ENCODE results near the gene KTN1. TPM values are rescaled to one million over a fixed set of nuclear protein-coding genes. Genes with fewer than 3 reads are reported as not detected.

Gene KTN1
- total RNA-seq, 1 donor from 2014 or later = 274 TPM

DNA sequence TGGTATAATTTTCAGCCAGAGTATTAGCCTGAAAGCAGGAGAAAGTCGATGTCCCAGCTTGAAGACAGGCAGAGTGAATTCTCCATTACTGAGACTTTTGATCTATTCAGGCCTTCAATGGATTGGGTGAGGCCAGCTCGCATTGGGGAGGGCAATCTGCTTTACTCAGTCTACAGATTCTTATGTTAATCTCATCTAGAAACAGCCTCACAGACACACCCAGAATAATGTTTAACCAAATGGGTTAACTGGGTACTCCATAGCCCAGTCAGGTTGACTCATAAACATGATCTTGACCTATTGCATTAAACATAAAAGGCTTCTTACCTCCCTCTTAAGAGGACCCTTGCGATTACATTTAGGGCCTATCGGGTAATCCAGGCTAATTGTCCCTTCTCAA lies 118.0 kb downstream of the KTN1 start:
- DNase-seq = no peak
- no peak for ATAC-seq (ENCODE audit: poor library complexity)
- intact Hi-C loops (cut with DNase I) = no loop called here

GRCh38 chr14:55699131-55700057 lies 119.4 kb downstream of the KTN1 start:
- DNase-seq (no peak), ATAC-seq (ENCODE audit: poor library complexity) (no peak)
- intact Hi-C loops (cut with DNase I) = no loop called here

- DNase-seq = no peak
- intact Hi-C loops (cut with DNase I) = no loop called here
- no peak for ATAC-seq (ENCODE audit: poor library complexity)
Measured at GRCh38 chr14:55701638-55702037, 121.6 kb downstream of the KTN1 start.

- intact Hi-C loops (cut with DNase I) = no loop called here
Measured at GRCh38 chr14:55702511-55702910, 122.5 kb downstream of the KTN1 start.

DNA sequence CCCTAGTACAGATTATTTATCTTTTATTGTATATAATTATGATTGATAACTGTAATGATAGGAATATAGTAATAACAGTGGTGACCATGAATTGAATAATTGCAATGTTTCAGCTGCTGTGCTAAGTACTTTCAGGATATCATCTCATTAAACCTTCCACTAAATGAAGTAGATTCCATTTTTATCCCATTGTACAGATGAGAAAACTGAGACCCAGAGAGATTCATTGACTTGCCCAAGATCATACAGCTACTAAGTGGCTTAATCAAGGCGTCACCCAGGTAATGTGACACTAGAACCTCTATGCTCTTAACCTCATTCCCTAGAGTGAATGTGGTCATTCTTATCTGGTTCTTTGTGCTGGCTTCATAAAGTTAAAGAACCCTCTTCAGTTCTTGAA lies 124.6 kb downstream of the KTN1 start:
- intact Hi-C loops (cut with DNase I) = loop anchor here (5.0 kb wide), 1 partner anchor 718 kb away; no protein-coding TSS in a partner anchor
- no peak for ATAC-seq (ENCODE audit: poor library complexity)
- DNase-seq = no peak

More at GRCh38 chr14:55702511-55702910, 122.5 kb downstream of the KTN1 start:
- DNase-seq (no peak), ATAC-seq (ENCODE audit: poor library complexity) (no peak)

DNA sequence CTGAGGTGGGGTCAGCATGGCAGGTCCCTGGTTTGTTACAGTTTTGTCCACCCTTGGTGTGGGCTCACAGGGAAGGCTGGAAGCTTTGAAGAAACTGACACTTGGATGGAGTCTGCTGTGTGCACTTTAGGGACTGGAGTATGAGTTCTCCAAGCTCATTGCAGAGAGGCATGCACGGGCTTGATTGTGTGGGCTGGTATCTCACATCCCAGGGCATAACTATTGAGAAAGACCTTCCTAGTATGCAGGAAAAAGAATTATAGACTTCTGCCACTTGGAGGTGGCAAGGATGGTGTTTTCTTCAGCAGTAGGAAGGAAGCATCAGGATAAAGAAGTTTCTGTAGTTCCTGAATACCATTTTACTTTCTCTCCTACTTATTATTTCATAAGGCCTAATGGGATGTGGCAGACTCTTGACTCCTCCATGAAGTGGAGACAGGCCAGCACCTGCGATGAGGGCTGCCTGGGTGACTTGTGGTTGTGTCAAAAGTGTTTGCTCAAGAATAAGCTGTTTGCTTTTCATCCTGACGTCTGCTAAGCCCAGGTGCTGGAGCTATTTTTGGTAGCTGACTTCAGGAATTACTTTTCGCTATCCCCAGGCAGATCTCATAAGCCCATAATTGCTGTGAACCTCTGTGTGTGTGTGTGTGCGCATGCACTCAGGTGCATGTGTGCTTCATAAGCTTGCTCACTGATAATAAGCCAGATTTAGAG lies 125.8 kb downstream of the KTN1 start:
- ATAC-seq (ENCODE audit: poor library complexity) = no peak
- DNase-seq = no peak
- intact Hi-C loops (cut with DNase I) = loop anchor here (5.0 kb wide), 1 partner anchor 716 kb away; no protein-coding TSS in a partner anchor

DNA sequence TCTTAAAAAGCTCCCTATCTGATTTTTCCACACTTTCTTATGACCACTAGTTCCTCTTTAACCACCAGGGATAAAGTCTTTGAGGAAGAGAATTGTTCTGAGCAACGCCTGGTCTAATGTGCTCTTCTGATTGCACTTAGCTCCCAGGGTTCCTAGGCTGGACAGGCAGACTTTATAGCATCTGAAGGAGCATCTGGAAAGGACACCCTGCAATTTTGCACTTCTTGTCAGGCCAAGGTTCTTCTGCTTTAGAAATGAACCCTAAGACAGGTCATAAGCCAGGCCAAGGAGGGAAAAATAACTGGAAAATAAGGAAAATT lies 126.3 kb downstream of the KTN1 start:
- intact Hi-C loops (cut with DNase I) = loop anchor here (5.0 kb wide), 1 partner anchor 716 kb away; no protein-coding TSS in a partner anchor
- DNase-seq (no peak), ATAC-seq (ENCODE audit: poor library complexity) (no peak)

GRCh38 chr14:55706893-55707292 lies 126.9 kb downstream of the KTN1 start:
- DNase-seq (no peak), ATAC-seq (ENCODE audit: poor library complexity) (no peak)
- intact Hi-C loops (cut with DNase I) = loop anchor here (5.0 kb wide), 1 partner anchor 715 kb away; no protein-coding TSS in a partner anchor

DNA sequence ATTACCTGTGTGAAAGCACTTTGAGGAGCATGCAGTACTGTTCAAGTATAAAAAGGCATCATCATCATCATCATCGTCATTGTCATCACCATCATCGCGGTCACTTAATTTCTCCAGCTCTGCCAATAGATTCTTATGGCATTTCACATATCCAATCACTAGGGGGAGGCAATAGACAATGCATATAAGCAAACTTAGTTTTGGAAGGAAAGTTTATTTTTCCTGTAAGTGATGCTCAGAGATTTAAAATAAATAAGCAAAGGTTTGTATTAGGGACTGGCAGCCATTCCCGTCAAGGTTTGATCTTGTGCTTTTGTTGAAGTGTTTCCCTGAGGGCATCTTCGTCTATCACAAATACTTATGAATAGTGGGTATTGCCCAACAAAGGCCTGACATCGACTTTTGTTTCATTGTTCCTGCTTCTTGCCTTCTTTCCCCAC lies 127.4 kb downstream of the KTN1 start:
- peak; percentile 63 for ATAC-seq (ENCODE audit: poor library complexity)
- intact Hi-C loops (cut with DNase I) = loop anchor here (5.0 kb wide), 1 partner anchor 715 kb away; no protein-coding TSS in a partner anchor
- no peak for DNase-seq

GRCh38 chr14:55710506-55711041 lies 130.6 kb downstream of the KTN1 start:
- DNase-seq (no peak), ATAC-seq (ENCODE audit: poor library complexity) (no peak)
- intact Hi-C loops (cut with DNase I) = loop anchor here (5.0 to 10.0 kb wide), 2 partner anchors 634 to 762 kb away; no protein-coding TSS in a partner anchor

- no peak for DNase-seq
- ATAC-seq (ENCODE audit: poor library complexity) = no peak
- intact Hi-C loops (cut with DNase I) = loop anchor here (5.0 to 10.0 kb wide), 2 partner anchors 634 to 761 kb away; no protein-coding TSS in a partner anchor
Measured at GRCh38 chr14:55711175-55711811, 131.3 kb downstream of the KTN1 start.

GRCh38 chr14:55712491-55712890 lies 132.5 kb downstream of the KTN1 start:
- DNase-seq (peak; percentile 79), ATAC-seq (ENCODE audit: poor library complexity) (peak; percentile 89)
- intact Hi-C loops (cut with DNase I) = loop anchor here (5.0 to 10.0 kb wide), 2 partner anchors 632 to 760 kb away; no protein-coding TSS in a partner anchor

DNA sequence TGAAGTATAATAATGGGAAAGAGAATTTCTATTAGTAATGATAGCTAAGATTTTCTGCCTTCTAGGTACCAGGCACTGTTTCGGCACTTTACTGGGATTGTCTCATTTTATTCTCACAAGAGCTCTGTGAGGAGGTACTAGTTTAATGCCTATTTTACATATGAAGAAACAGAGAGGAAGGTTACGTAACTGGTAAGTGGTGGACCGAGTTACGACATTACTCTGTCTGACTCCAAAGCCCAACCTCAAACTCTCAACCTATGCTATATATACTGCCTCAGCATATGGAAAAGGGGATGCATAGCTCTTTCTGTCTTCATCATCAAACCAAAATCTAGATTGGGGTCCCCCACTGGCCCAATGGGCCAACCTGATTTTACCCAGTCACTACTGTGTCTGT lies 133.5 kb downstream of the KTN1 start:
- DNase-seq (no peak), ATAC-seq (ENCODE audit: poor library complexity) (no peak)
- intact Hi-C loops (cut with DNase I) = loop anchor here (5.0 to 10.0 kb wide), 2 partner anchors 631 to 759 kb away; no protein-coding TSS in a partner anchor

DNA sequence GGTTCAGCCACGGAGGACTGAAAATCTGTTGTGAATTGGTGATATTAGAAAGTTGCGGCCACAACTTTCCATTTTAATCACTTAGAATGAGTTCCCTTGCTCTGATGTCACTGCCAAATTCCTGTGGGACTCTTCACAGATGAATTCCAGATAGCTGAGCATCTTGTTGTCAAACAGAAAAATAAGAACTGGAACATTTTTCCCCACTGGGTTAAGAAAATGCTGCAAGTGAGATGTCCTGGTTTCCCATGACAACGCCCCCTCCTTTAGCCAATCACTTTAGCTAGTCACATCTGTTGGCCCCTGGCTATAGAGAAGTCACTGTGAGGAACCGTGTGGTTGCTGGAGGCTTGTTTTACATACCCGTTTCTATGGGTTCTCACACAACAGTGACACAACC lies 135.9 kb downstream of the KTN1 start:
- DNase-seq = no peak
- peak; percentile 71 for ATAC-seq (ENCODE audit: poor library complexity)
- intact Hi-C loops (cut with DNase I) = loop anchor here (10.0 kb wide), 1 partner anchor 629 kb away; no protein-coding TSS in a partner anchor

GRCh38 chr14:55717621-55718020 lies 137.6 kb downstream of the KTN1 start:
- intact Hi-C loops (cut with DNase I) = loop anchor here (10.0 kb wide), 1 partner anchor 627 kb away; no protein-coding TSS in a partner anchor
- ATAC-seq (ENCODE audit: poor library complexity) (no peak), DNase-seq (no peak)

- ATAC-seq (ENCODE audit: poor library complexity) = no peak
Measured at GRCh38 chr14:55718551-55718950, 138.5 kb downstream of the KTN1 start.

GRCh38 chr14:55720796-55721195 lies 140.8 kb downstream of the KTN1 start:
- intact Hi-C loops (cut with DNase I) = no loop called here
- DNase-seq (no peak), ATAC-seq (ENCODE audit: poor library complexity) (no peak)

More at GRCh38 chr14:55718551-55718950, 138.5 kb downstream of the KTN1 start:
- intact Hi-C loops (cut with DNase I) = loop anchor here (10.0 kb wide), 1 partner anchor 626 kb away; no protein-coding TSS in a partner anchor
- no peak for DNase-seq

GRCh38 chr14:55721353-55721752 lies 141.3 kb downstream of the KTN1 start:
- DNase-seq (no peak), ATAC-seq (ENCODE audit: poor library complexity) (no peak)

More at GRCh38 chr14:55721353-55721752, 141.3 kb downstream of the KTN1 start:
- intact Hi-C loops (cut with DNase I) = no loop called here
